Measurements from ENCODE around the gene CACNA1B.

- TF ChIP-seq CTCF (IDR thresholded peaks at IDR 0.05) (no peak), POLR2A (IDR thresholded peaks at IDR 0.05) (no peak), EP300 (IDR thresholded peaks at IDR 0.05) (no peak)
Observed at GRCh38 chr9:138118601-138119071, 241.1 kb downstream of the CACNA1B start.
